H1 (cell line): ENCODE measurements around the gene HNRNPA3. TPM values are rescaled to one million over a fixed set of nuclear protein-coding genes. Genes with fewer than 3 reads are reported as not detected.

Experiments used
- CTCF ChIA-PET: fragments of 300-600 bp; sonication (Branson Sonifier 250); formaldehyde crosslinking; loops from one replicate; lab custom pipeline; 2021; ENCODE audit not compliant: partially characterized antibody; lab: Charles Lee
- POLR2A ChIA-PET: fragments of 300-600 bp; sonication (Branson Sonifier 250); formaldehyde crosslinking; loops from one replicate; lab custom pipeline; 2021; ENCODE audit warnings: inconsistent platforms; ENCODE audit not compliant: partially characterized antibody; lab: Charles Lee
- DNase-seq, 2 experiments: peaks; one replicate each; pipeline versions ENCODE4 v3.0.0 to v3.0.0-alpha.2; 2010 to 2022; ENCODE audit warnings: low spot score in 2 of 2, low read depth in 1 of 2, mixed read lengths in 1 of 2
- FAIRE-seq: peaks from 2 replicates; lab custom pipeline; 2011; peaks lifted over from hg19 to GRCh38; lab: Jason Lieb, UNC
- H2AFZ ChIP-seq: 2 replicates; pipeline ENCODE4 v1.8.1; 2012; ENCODE audit warnings: low read length, inconsistent platforms
- H2AK5ac ChIP-seq: 2 replicates; pipeline ENCODE4 v1.6.1; 2013; ENCODE audit warnings: low read depth, low read length
- H2BK120ac ChIP-seq: replicated peaks from 2 replicates; pipeline ENCODE3; 2013; ENCODE audit warnings: low read depth, low read length, inconsistent platforms
- H2BK12ac ChIP-seq: 2 replicates; pipeline ENCODE4 v1.6.1; 2013; ENCODE audit warnings: low read depth, low read length
- H2BK15ac ChIP-seq: 2 replicates; pipeline ENCODE4 v1.6.1; 2013; ENCODE audit warnings: low read length
- H2BK20ac ChIP-seq: 2 replicates; pipeline ENCODE4 v1.6.1; 2013; ENCODE audit warnings: low read length
- H2BK5ac ChIP-seq: 2 replicates; pipeline ENCODE4 v1.6.1; 2013; ENCODE audit warnings: low read depth, low read length
- H3K14ac ChIP-seq: 2 replicates; pipeline ENCODE4 v1.6.1; 2013; ENCODE audit warnings: inconsistent platforms; ENCODE audit not compliant: insufficient read length
- H3K18ac ChIP-seq: 2 replicates; pipeline ENCODE4 v1.6.1; 2013; ENCODE audit warnings: low read length; ENCODE audit errors: extremely low read depth
- H3K23ac ChIP-seq: 2 replicates; pipeline ENCODE4 v1.6.1; 2013; ENCODE audit warnings: inconsistent platforms; ENCODE audit not compliant: insufficient read length
- H3K23me2 ChIP-seq: 2 replicates; pipeline ENCODE4 v1.6.1; 2013; ENCODE audit warnings: low read depth, low read length
- H3K27ac ChIP-seq: 2 replicates; pipeline ENCODE4 v1.6.1; 2011; ENCODE audit warnings: low read depth, low read length, inconsistent platforms
- H3K27me3 ChIP-seq, 4 experiments: replicated peaks in 1 of 4; 1 replicate in 1 of 4; 2 replicates in 3 of 4; pipeline versions ENCODE4 v1.6.1 to v1.8.1; 2011 to 2013; ENCODE audit warnings: low read length in 3 of 4, mild to moderate bottlenecking in 3 of 4, inconsistent platforms in 2 of 4, mixed read lengths in 2 of 4, moderate library complexity in 1 of 4; ENCODE audit not compliant: control insufficient read depth in 3 of 4, insufficient read depth in 3 of 4; ENCODE audit errors: extremely low read depth in 1 of 4
- H3K36me3 ChIP-seq, 4 experiments: 2 replicates each; pipeline versions ENCODE4 v1.6.1 to v1.8.1; 2011 to 2013; ENCODE audit warnings: mild to moderate bottlenecking in 4 of 4, low read length in 3 of 4, moderate library complexity in 2 of 4, control low read depth in 1 of 4, inconsistent platforms in 1 of 4; ENCODE audit not compliant: insufficient read depth in 4 of 4, control insufficient read depth in 2 of 4
- H3K4ac ChIP-seq: replicated peaks from 2 replicates; pipeline ENCODE3; 2013; ENCODE audit warnings: low read length, low read depth, mixed read lengths, inconsistent platforms; ENCODE audit not compliant: insufficient read length
- H3K4me1 ChIP-seq, 4 experiments: replicated peaks in 1 of 4; 1 replicate in 1 of 4; 2 replicates in 3 of 4; pipeline versions ENCODE4 v1.6.1 to v1.8.1; 2011 to 2013; ENCODE audit warnings: low read length in 3 of 4, inconsistent platforms in 2 of 4, mixed read lengths in 1 of 4; ENCODE audit not compliant: insufficient read depth in 4 of 4, control insufficient read depth in 3 of 4
- H3K4me2 ChIP-seq, 2 experiments: 2 replicates each; pipeline versions ENCODE4 v1.6.1 to v1.8.1; 2011 to 2013; ENCODE audit warnings: low read depth in 2 of 2, low read length in 2 of 2, control low read depth in 1 of 2, inconsistent platforms in 1 of 2, mild to moderate bottlenecking in 1 of 2; ENCODE audit not compliant: insufficient read depth in 1 of 2
- H3K4me3 ChIP-seq, 4 experiments: fragments of 200-600, 300-600 bp in 1 of 4; sonication (generic), shearing (Covaris generic), sonication (Bioruptor Twin) in 1 of 4; 2 replicates each; pipeline versions ENCODE4 v1.5.1 to v1.8.1; 2011 to 2016; ENCODE audit warnings: low read length in 4 of 4, low read depth in 3 of 4, control low read depth in 2 of 4, inconsistent platforms in 2 of 4, mild to moderate bottlenecking in 2 of 4, mixed read lengths in 1 of 4, moderate library complexity in 1 of 4; ENCODE audit not compliant: insufficient read depth in 2 of 4; ENCODE audit errors: extremely low read depth in 1 of 4
- H3K56ac ChIP-seq: replicated peaks from 2 replicates; pipeline ENCODE3; 2013; ENCODE audit warnings: low read depth, mild to moderate bottlenecking, mixed read lengths, low read length, inconsistent platforms; ENCODE audit not compliant: insufficient read length
- H3K79me1 ChIP-seq: 2 replicates; pipeline ENCODE4 v1.6.1; 2013; ENCODE audit warnings: low read depth, low read length, control low read depth
- H3K79me2 ChIP-seq, 2 experiments: 2 replicates each; pipeline versions ENCODE4 v1.6.1 to v1.8.1; 2012 to 2013; ENCODE audit warnings: low read length in 2 of 2, mild to moderate bottlenecking in 2 of 2, inconsistent platforms in 1 of 2; ENCODE audit not compliant: insufficient read depth in 2 of 2, control insufficient read depth in 1 of 2
- H3K9ac ChIP-seq, 4 experiments: replicated peaks in 1 of 4; 1 replicate in 1 of 4; 2 replicates in 3 of 4; pipeline versions ENCODE4 v1.6.1 to v1.8.1; 2011 to 2013; ENCODE audit warnings: low read depth in 3 of 4, low read length in 3 of 4, control low read depth in 2 of 4, mild to moderate bottlenecking in 2 of 4, moderate library complexity in 2 of 4, inconsistent platforms in 1 of 4; ENCODE audit errors: extremely low read depth in 1 of 4
- H3K9me3 ChIP-seq, 2 experiments: 2 replicates each; pipeline versions ENCODE4 v1.6.1 to v1.8.1; 2012 to 2013; ENCODE audit warnings: mild to moderate bottlenecking in 2 of 2, moderate library complexity in 2 of 2, control low read depth in 1 of 2, inconsistent platforms in 1 of 2, low read depth in 1 of 2, low read length in 1 of 2, mixed read lengths in 1 of 2; ENCODE audit not compliant: insufficient read depth in 2 of 2
- H4K20me1 ChIP-seq, 2 experiments: replicated peaks in 1 of 2; 2 replicates each; pipeline versions ENCODE3 to v1.8.1; 2011 to 2013; ENCODE audit warnings: inconsistent platforms in 2 of 2, low read length in 2 of 2, mild to moderate bottlenecking in 1 of 2; ENCODE audit not compliant: insufficient read depth in 2 of 2, control insufficient read depth in 1 of 2
- H4K5ac ChIP-seq: 2 replicates; pipeline ENCODE4 v1.6.1; 2013; ENCODE audit warnings: low read length, low read depth, mixed read lengths, inconsistent platforms; ENCODE audit not compliant: insufficient read length
- H4K8ac ChIP-seq: 2 replicates; pipeline ENCODE4 v1.8.0; 2013; ENCODE audit warnings: mild to moderate bottlenecking, moderate library complexity, low read length, inconsistent platforms; ENCODE audit not compliant: insufficient read depth; ENCODE audit errors: extremely low read depth
- H4K91ac ChIP-seq: replicated peaks from 2 replicates; pipeline ENCODE3; 2013; ENCODE audit warnings: low read length, mixed read lengths, inconsistent platforms; ENCODE audit not compliant: insufficient read length
- BRCA1 ChIP-seq: IDR thresholded peaks from 2 replicates; pipeline ENCODE4 v1.6.1; 2012; ENCODE audit warnings: low read depth, low read length, improper control_type of control experiment
- CEBPB ChIP-seq: IDR thresholded peaks from 2 replicates; pipeline ENCODE4 v1.6.1; 2012; ENCODE audit warnings: low read depth, low read length
- EZH2 ChIP-seq: fragments of 200-600 bp; sonication (generic); IDR thresholded peaks from 2 replicates; pipeline ENCODE4 v1.7.1; 2012; ENCODE audit warnings: low read depth, mild to moderate bottlenecking, moderate library complexity, low read length, inconsistent platforms; ENCODE audit not compliant: severe bottlenecking
- HDAC6 ChIP-seq: IDR thresholded peaks from one replicate; pipeline ENCODE4 v1.7.1; 2012; ENCODE audit warnings: low read depth, mild to moderate bottlenecking, inconsistent platforms, low read length, moderate library complexity
- JUN ChIP-seq: IDR thresholded peaks from 2 replicates; pipeline ENCODE4 v1.6.1; 2011; ENCODE audit warnings: low read depth, mild to moderate bottlenecking, improper control_type of control experiment, low read length
- MAX ChIP-seq: IDR thresholded peaks from 2 replicates; pipeline ENCODE4 v1.6.1; 2012; ENCODE audit warnings: inconsistent platforms
- PHF8 ChIP-seq: fragments of 200-600 bp; sonication (generic); conservative IDR thresholded peaks from 2 replicates; pipeline ENCODE4 v1.7.1; 2012; ENCODE audit warnings: low read depth, mild to moderate bottlenecking, inconsistent platforms, low read length, moderate library complexity
- POLR2AphosphoS5 ChIP-seq: IDR thresholded peaks from 2 replicates; pipeline ENCODE4 v1.6.1; 2011; ENCODE audit warnings: low read depth, low read length
- SAP30 ChIP-seq: fragments of 300-600 bp; sonication (generic); IDR thresholded peaks from 2 replicates; pipeline ENCODE4 v1.7.1; 2012; ENCODE audit warnings: low read length, moderate library complexity, mild to moderate bottlenecking, inconsistent platforms; ENCODE audit not compliant: insufficient read depth, insufficient replicate concordance
- SUZ12 ChIP-seq: fragments of 200-600 bp; sonication (generic); IDR thresholded peaks from 2 replicates; pipeline ENCODE4 v1.6.1; 2012; ENCODE audit warnings: mild to moderate bottlenecking, inconsistent platforms, low read length, moderate library complexity, mixed read lengths
- WGBS, 2 experiments: shearing (Covaris generic) in 1 of 2; methylation state at CpG; one replicate each; pipeline versions ENCODE4 v1.1.6 to v1.1.7; 2013 to 2015; ENCODE audit warnings: low lambda C conversion rate in 2 of 2, mixed read lengths in 2 of 2, inconsistent platforms in 1 of 2, low coverage in 1 of 2, missing lambda C conversion rate in 1 of 2; ENCODE audit not compliant: insufficient replicate concordance in 2 of 2, insufficient coverage in 1 of 2, insufficient read length in 1 of 2; ENCODE audit errors: extremely low coverage in 1 of 2, missing lambda C conversion rate in 1 of 2; 5-methylcytosine and 5-hydroxymethylcytosine counted together
- polyA plus RNA-seq, 7 experiments: library from polyadenylated mRNA; depleted of rRNA in 3 of 7; stranded (reverse) in 5 of 7; unstranded in 2 of 7; fragments of >200 nt in 5 of 7; fragments of 200-250 nt in 2 of 7; gene quantifications; 1 replicate in 5 of 7; 2 replicates in 1 of 7; 4 replicates in 1 of 7; pipeline versions ENCODE4 v1.2.1 to v1.2.3, GENCODE V29; 2011 to 2013; ENCODE audit warnings: missing spikeins in 2 of 7, mixed read lengths in 2 of 7
- total RNA-seq: library from RNA; stranded (reverse); fragmentation: NEBNext Ultra II Directional; extraction: Animal tissue kit (Norgen Biotek cat#: 25700); gene quantifications from 2 replicates; pipeline ENCODE4 v1.2.1, GENCODE V29; 2021

HNRNPA3 gene
- total and polyA plus RNA-seq, 2 of the 8 experiments (the other 6 are each of a cell fraction or from before 2014, with no cell fraction given): 66.1 to 408 TPM

- no peaks in the 10 kb centered on the region for H3K79me1 ChIP-seq
- H3K4me1 ChIP-seq: no peaks in the 10 kb centered on the region
- H2BK12ac ChIP-seq: no peak overlapping the region
- no peak overlapping the region for H3K56ac ChIP-seq
- no peaks in the 10 kb centered on the region for H3K36me3 ChIP-seq
- H2BK5ac ChIP-seq: no peak overlapping the region
- no peak overlapping the region for H2BK15ac ChIP-seq
- H3K18ac ChIP-seq: no peak overlapping the region
- H2AK5ac ChIP-seq: no peak overlapping the region
- H4K20me1 ChIP-seq: no peaks in the 10 kb centered on the region
- H3K9ac ChIP-seq: no peak overlapping the region
- no peaks in the 10 kb centered on the region for H3K9me3 ChIP-seq
- no peak overlapping the region for H2BK120ac ChIP-seq
- no peaks in the 10 kb centered on the region for H3K23me2 ChIP-seq
- H4K5ac ChIP-seq: no peak overlapping the region
- no peak overlapping the region for H3K27ac ChIP-seq
- TF ChIP-seq POLR2AphosphoS5: no peak
- TF ChIP-seq EZH2: no peak
- TF ChIP-seq CEBPB: no peak
- TF ChIP-seq SUZ12: no peak
- TF ChIP-seq SAP30: no peak
- TF ChIP-seq BRCA1: no peak
- TF ChIP-seq JUN: no peak
- TF ChIP-seq HDAC6: no peak
- TF ChIP-seq MAX: no peak
- no peak for TF ChIP-seq PHF8
- 46% methylated on average over 2 of the region's 2 CpGs; no CpG with 5 or more reads in 1 of the 2 experiments for WGBS, 2 experiments
- DNase-seq (no peak), FAIRE-seq (no peak)
- no peak overlapping the region for H4K8ac ChIP-seq
- CTCF ChIA-PET: interaction anchor here (0.7 to 2.9 kb wide), 6 partner anchors 10 to 64 kb away, joined by 3 to 13 read pairs (median 4); no protein-coding TSS in a partner anchor
- no peak overlapping the region for H4K91ac ChIP-seq
- no peaks in the 10 kb centered on the region for H3K79me2 ChIP-seq
- no peak overlapping the region for H3K4me2 ChIP-seq
- H2AFZ ChIP-seq: no peak overlapping the region
- H3K4ac ChIP-seq: no peak overlapping the region
- no peak overlapping the region for H3K23ac ChIP-seq
- H2BK20ac ChIP-seq: no peak overlapping the region
- POLR2A ChIA-PET: interaction anchor here (1.7 to 3.4 kb wide), 3 partner anchors 9 to 18 kb away, joined by 4 to 33 read pairs (median 7); partner anchors contain the start of gene NFE2L2
- H3K4me3 ChIP-seq: no peak overlapping the region; a peak in 1 of 8 replicates
- no peak overlapping the region for H3K14ac ChIP-seq
- no peaks in the 10 kb centered on the region for H3K27me3 ChIP-seq
Measured at GRCh38 chr2:177272765-177273164, 60.2 kb downstream of the HNRNPA3 start.
